MM.1S (cell line): ENCODE results near the gene TMEM135.
A peak's percentile ranks its signal among the peaks of the same experiment; 100 is the strongest.

Experiments
- DNase-seq: peaks from one replicate; pipeline ENCODE4 v3.0.0-alpha.2; 2015
- H2AFZ ChIP-seq: fragments of 300-600 bp; sonication (generic); 2 replicates; pipeline ENCODE4 v1.6.0; 2016; ENCODE audit warnings: antibody characterized with exemption, low read length
- H3F3A ChIP-seq: fragments of 300-600 bp; sonication (generic); 2 replicates; pipeline ENCODE4 v1.6.1; 2016; ENCODE audit warnings: mild to moderate bottlenecking, antibody characterized with exemption, low read length, moderate library complexity, mixed read lengths; ENCODE audit not compliant: insufficient read depth
- H3K27ac ChIP-seq: fragments of 300-600 bp; sonication (generic); 2 replicates; pipeline ENCODE4 v1.5.1; 2016; ENCODE audit warnings: mild to moderate bottlenecking, low read length
- H3K27me3 ChIP-seq: fragments of 300-600 bp; sonication (generic); replicated peaks from 2 replicates; pipeline ENCODE4 v1.6.0; 2016; ENCODE audit warnings: low read length; ENCODE audit not compliant: insufficient read depth
- H3K36me3 ChIP-seq: fragments of 300-600 bp; sonication (generic); replicated peaks from 2 replicates; pipeline ENCODE4 v1.6.1; 2016; ENCODE audit warnings: mild to moderate bottlenecking, low read length, mixed read lengths; ENCODE audit not compliant: insufficient read depth
- H3K4me1 ChIP-seq: fragments of 300-600 bp; sonication (generic); 2 replicates; pipeline ENCODE4 v1.6.1; 2016; ENCODE audit warnings: low read length, mixed read lengths
- H3K4me2 ChIP-seq: fragments of 300-600 bp; sonication (generic); 2 replicates; pipeline ENCODE4 v1.6.0; 2016; ENCODE audit warnings: low read depth, low read length
- H3K4me3 ChIP-seq: fragments of 300-600 bp; sonication (generic); 2 replicates; pipeline ENCODE4 v1.5.1; 2016; ENCODE audit warnings: low read length, mixed read lengths
- H3K79me2 ChIP-seq: fragments of 300-600 bp; sonication (generic); 2 replicates; pipeline ENCODE4 v1.6.1; 2016; ENCODE audit warnings: mixed run types, low read length, mixed read lengths
- H3K9ac ChIP-seq: fragments of 300-600 bp; sonication (generic); 2 replicates; pipeline ENCODE4 v1.6.1; 2016; ENCODE audit warnings: low read length, mixed read lengths
- H3K9me2 ChIP-seq: fragments of 300-600 bp; sonication (generic); replicated peaks from 2 replicates; pipeline ENCODE4 v1.6.1; 2016; ENCODE audit warnings: mild to moderate bottlenecking, low read length, mixed read lengths; ENCODE audit not compliant: insufficient read depth
- H3K9me3 ChIP-seq: fragments of 300-600 bp; sonication (generic); replicated peaks from 2 replicates; pipeline ENCODE4 v1.6.1; 2016; ENCODE audit warnings: mild to moderate bottlenecking, low read length, mixed read lengths; ENCODE audit not compliant: insufficient read depth
- H4K20me1 ChIP-seq: fragments of 300-600 bp; sonication (generic); 2 replicates; pipeline ENCODE4 v1.6.1; 2016; ENCODE audit warnings: mild to moderate bottlenecking, low read length, moderate library complexity, mixed read lengths; ENCODE audit not compliant: insufficient read depth
- EZH2 ChIP-seq: fragments of 300-600 bp; sonication (generic); optimal IDR thresholded peaks from 2 replicates; pipeline ENCODE3; 2017; ENCODE audit warnings: low read depth, mild to moderate bottlenecking, antibody characterized with exemption, low read length, mixed read lengths
- EZH2phosphoT487 ChIP-seq: fragments of 300-600 bp; sonication (generic); IDR thresholded peaks from 2 replicates; pipeline ENCODE4 v1.6.1; 2018; ENCODE audit warnings: antibody characterized with exemption, low read length
- TF ChIP-seq, protein P1 (sequence below): fragments of 300-600 bp; sonication (generic); IDR thresholded peaks from 2 replicates; pipeline ENCODE4 v1.5.1; 2016; ENCODE audit warnings: antibody characterized with exemption, low read length, mixed read lengths

Gene TMEM135

DNA sequence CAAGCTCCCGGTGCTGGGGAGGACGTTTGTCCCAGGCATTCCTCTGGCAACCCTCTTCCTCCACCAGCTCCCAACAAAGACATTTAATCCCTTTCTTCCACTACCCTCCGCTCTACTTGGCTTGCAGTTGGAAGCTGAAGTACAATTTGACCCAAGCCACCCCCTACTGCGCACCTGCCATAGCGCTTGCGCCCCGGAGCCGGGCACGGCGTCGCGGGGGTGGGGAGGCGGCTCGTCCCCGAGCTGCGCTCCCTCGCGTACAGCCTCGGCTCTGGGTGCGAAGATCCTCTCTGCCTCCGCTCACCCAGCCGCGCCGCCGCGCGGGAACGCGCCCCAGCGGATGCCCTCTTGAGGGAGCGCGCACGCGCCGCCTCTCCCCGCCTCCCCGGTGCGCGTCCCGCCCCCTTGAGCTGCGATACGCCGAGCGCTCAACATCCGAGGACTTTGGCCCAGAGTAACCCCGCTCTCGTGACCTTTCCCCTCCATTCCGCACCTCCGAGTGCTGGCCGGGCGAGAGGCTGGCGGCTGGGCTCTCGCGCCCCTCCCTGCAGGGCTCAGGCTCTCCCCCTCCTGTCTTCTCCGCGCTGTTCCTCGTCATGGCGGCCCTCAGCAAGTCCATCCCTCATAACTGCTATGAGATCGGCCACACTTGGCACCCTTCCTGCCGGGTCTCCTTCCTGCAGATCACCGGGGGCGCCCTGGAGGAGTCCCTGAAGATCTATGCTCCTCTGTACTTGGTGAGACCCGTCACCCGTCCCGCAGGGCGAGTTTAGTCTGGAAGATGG lies at the start of gene TMEM135:
Gene TMEM135 (plus strand): TSS at position 485 of the 785 bp plus-strand sequence. CDS start 112 bp downstream, at position 597.
- no peaks in the 10 kb centered on the region for H4K20me1 ChIP-seq
- H3K36me3 ChIP-seq = no peaks in the 10 kb centered on the region
- no peaks in the 10 kb centered on the region for H3K9me2 ChIP-seq
- H3K27me3 ChIP-seq = no peaks in the 10 kb centered on the region
- peaks cover 45% of the 10 kb centered on the region for H3K79me2 ChIP-seq
- H3K9me3 ChIP-seq = no peaks in the 10 kb centered on the region
- H3F3A ChIP-seq = 0 out of 2 replicates have a peak, but pooled peaks cover 3% of the 10 kb centered on the region
- H3K4me3 ChIP-seq = peak within 1 kb of the TSS; percentile 89
- no peaks in the 10 kb centered on the region for H3K4me1 ChIP-seq
- H2AFZ ChIP-seq = peak within 1 kb of the TSS; percentile 94
- peak within 1 kb of the TSS; percentile 72 for H3K4me2 ChIP-seq
- DNase-seq = peak; percentile 97
- peak within 1 kb of the TSS; percentile 81 for H3K9ac ChIP-seq
- TF ChIP-seq EZH2 (no peak), EZH2phosphoT487 (no peak)
- TF ChIP-seq, protein P1, sequence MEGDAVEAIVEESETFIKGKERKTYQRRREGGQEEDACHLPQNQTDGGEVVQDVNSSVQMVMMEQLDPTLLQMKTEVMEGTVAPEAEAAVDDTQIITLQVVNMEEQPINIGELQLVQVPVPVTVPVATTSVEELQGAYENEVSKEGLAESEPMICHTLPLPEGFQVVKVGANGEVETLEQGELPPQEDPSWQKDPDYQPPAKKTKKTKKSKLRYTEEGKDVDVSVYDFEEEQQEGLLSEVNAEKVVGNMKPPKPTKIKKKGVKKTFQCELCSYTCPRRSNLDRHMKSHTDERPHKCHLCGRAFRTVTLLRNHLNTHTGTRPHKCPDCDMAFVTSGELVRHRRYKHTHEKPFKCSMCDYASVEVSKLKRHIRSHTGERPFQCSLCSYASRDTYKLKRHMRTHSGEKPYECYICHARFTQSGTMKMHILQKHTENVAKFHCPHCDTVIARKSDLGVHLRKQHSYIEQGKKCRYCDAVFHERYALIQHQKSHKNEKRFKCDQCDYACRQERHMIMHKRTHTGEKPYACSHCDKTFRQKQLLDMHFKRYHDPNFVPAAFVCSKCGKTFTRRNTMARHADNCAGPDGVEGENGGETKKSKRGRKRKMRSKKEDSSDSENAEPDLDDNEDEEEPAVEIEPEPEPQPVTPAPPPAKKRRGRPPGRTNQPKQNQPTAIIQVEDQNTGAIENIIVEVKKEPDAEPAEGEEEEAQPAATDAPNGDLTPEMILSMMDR = no peak
- H3K27ac ChIP-seq = peak within 1 kb of the TSS; percentile 51; the same call in 1 of the 2 replicates

DNA sequence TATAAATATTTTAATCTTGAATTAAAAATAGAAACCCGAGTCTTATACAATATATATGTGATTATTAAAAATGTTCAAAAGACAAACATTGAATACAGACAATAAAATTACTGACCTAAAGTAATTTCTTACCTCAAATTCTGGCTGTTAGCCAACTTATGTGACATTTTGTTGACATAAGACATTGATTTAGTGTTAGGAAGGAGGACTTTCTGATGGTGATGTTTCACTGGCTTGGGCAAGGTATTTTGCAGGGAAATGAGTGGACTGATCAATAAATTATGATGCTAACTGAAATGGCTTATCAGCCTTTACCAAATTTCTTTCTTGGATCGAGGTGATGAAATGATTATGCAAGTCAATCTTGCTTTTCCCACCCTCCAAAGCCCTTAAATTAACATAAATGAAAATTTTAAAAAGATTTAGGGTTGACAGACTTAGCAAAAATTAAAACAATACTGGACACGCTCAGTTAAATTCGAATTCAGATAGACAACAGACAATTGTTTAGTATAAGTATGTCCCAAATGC lies 49.3 kb upstream of the TMEM135 start:
- TF ChIP-seq EZH2phosphoT487 (no peak), EZH2 (no peak)
- TF ChIP-seq, protein P1 = no peak
- Histone ChIP-seq H4K20me1 (no peaks in the 10 kb centered on the region), H3K36me3 (no peaks in the 10 kb centered on the region), H3K9ac (no peak overlapping the region), H3K4me1 (no peaks in the 10 kb centered on the region), H2AFZ (no peak overlapping the region), H3K4me3 (no peak overlapping the region), H3K27ac (no peak overlapping the region), H3K9me2 (no peaks in the 10 kb centered on the region), H3F3A (no peaks in the 10 kb centered on the region), H3K27me3 (no peaks in the 10 kb centered on the region), H3K4me2 (no peak overlapping the region), H3K79me2 (no peaks in the 10 kb centered on the region), H3K9me3 (no peaks in the 10 kb centered on the region)
- DNase-seq = no peak

DNA sequence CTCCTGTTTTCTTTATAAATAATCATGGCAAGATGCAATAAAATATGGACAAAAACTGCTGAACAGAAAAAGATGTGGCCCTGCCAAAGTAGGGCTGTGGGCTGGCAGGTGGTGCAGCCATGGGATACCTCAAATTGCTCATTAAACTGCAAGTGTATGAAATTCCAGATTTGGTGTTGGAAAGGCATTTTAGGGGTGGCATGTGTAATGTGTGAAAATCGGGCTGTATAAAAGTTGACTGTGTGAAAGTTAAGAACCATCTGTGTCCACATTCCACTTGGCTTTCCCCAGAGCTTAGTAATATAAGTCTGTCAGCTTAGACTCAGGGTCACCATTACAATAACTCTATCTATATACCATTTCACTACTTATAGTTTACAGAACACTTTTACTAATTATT lies 47.7 kb upstream of the TMEM135 start:
- H3K9me3 ChIP-seq = no peaks in the 10 kb centered on the region
- no peak overlapping the region for H3K9ac ChIP-seq
- no peak overlapping the region for H3K27ac ChIP-seq
- no peaks in the 10 kb centered on the region for H4K20me1 ChIP-seq
- no peaks in the 10 kb centered on the region for H3K4me1 ChIP-seq
- H3K79me2 ChIP-seq = no peaks in the 10 kb centered on the region
- no peaks in the 10 kb centered on the region for H3K36me3 ChIP-seq
- no peak overlapping the region for H2AFZ ChIP-seq
- H3K27me3 ChIP-seq = no peaks in the 10 kb centered on the region
- no peak overlapping the region for H3K4me2 ChIP-seq
- DNase-seq = no peak
- no peak overlapping the region for H3K4me3 ChIP-seq
- no peaks in the 10 kb centered on the region for H3F3A ChIP-seq
- H3K9me2 ChIP-seq = no peaks in the 10 kb centered on the region
- no peak for TF ChIP-seq EZH2
- TF ChIP-seq, protein P1 = no peak
- no peak for TF ChIP-seq EZH2phosphoT487
